Measurements from ENCODE around the gene ADARB1.

The ADARB1 gene

DNA sequence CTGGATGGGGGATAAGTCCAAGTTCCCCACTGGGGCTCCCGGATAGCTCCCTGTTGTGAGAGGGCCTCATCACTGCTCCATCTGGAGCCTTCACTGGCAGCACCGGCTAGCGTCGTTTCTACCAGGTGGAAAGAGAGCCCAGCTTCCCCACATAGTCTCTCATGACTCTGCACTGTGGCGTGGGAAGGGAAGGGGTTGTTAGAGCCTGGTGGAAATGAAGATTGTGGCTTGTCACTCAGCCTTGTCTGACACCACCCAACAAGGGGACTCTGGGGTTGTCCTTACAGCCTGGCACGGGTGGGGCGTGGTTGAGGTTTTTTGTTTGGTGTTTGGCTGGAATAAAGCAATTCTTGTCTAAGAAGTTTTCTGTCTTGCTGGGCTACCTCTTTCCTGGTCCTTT lies 94.6 kb downstream of the ADARB1 start:
- TF ChIP-seq FOXA1 (IDR thresholded peaks at IDR 0.05) (no peak), BHLHE40 (IDR thresholded peaks at IDR 0.05; ENCODE audit: borderline replicate concordance) (no peak), NFRKB (IDR thresholded peaks at IDR 0.05) (no peak), L3MBTL2 (conservative IDR thresholded peaks at IDR 0.05) (no peak), ZNF384 (IDR thresholded peaks at IDR 0.05) (no peak), SUZ12 (IDR thresholded peaks at IDR 0.05) (no peak)
- TF ChIP-seq, protein P1, sequence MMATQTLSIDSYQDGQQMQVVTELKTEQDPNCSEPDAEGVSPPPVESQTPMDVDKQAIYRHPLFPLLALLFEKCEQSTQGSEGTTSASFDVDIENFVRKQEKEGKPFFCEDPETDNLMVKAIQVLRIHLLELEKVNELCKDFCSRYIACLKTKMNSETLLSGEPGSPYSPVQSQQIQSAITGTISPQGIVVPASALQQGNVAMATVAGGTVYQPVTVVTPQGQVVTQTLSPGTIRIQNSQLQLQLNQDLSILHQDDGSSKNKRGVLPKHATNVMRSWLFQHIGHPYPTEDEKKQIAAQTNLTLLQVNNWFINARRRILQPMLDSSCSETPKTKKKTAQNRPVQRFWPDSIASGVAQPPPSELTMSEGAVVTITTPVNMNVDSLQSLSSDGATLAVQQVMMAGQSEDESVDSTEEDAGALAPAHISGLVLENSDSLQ (IDR thresholded peaks at IDR 0.05), result no peak
- ChIA-PET POLR2A (no interaction called here), CTCF (interaction anchor here (0.9 to 1.2 kb wide), 3 partner anchors 31 to 238 kb away, joined by 3 to 6 read pairs (median 3); no protein-coding TSS in a partner anchor)
- no peak for DNase-seq (ENCODE audit: extremely low spot score)

DNA sequence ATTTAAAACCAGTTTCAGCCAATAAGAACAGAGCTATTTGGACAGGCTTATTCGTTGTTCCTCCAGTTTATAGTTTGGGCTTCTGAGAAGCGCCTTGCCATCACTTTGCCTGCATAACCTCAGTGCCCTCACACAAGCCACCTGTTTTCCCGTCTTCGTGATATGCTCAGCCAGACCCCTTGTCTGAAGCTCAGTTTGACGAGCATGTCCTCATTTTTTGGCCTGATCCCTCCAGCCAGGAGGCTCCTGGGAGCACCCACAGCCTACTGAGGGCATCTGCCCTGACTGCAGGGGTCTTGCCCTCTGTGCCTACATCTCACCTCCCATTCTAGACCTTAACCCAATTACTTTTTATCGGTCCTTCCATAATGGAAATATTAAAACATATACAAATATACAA lies 95.3 kb downstream of the ADARB1 start:
- DNase-seq (ENCODE audit: extremely low spot score), result no peak
- ChIA-PET POLR2A (no interaction called here), CTCF (interaction anchor here (1.2 kb wide), 1 partner anchor 31 kb away, joined by 6 read pairs; no protein-coding TSS in a partner anchor)
- TF ChIP-seq FOXK2 (IDR thresholded peaks at IDR 0.05) (no peak), L3MBTL2 (conservative IDR thresholded peaks at IDR 0.05) (no peak), SP1 (IDR thresholded peaks at IDR 0.05) (no peak)

DNA sequence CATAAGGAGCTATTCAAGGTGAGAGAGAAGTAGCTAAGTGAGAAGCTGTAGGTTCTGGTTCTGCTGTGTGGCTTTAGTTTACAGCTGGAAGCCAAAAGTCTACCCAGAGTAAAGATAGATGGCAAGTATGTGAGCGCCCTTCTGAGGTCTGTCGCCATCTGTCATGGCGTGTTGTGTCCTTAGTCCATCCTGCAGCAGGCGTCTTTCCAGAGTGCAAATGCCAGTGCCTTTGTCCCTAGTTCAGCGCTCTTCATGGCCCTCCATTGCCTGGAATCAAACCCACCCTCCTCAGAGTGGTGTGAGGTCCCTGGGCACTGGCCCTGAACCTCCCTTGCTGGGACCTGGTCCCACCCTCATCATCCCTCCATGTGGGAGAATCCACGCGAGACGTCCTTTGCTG lies 96.6 kb downstream of the ADARB1 start:
- CTCF ChIA-PET, result no interaction called here
- DNase-seq (ENCODE audit: extremely low spot score), result no peak
- TF ChIP-seq SP1 (IDR thresholded peaks at IDR 0.05), result no peak
- no peak for TF ChIP-seq NFRKB (IDR thresholded peaks at IDR 0.05)
- TF ChIP-seq HDGF (IDR thresholded peaks at IDR 0.05; ENCODE audit: borderline replicate concordance), result no peak
- no peak for TF ChIP-seq L3MBTL2 (conservative IDR thresholded peaks at IDR 0.05)
- no peak for TF ChIP-seq BHLHE40 (IDR thresholded peaks at IDR 0.05; ENCODE audit: borderline replicate concordance)
- no peak for TF ChIP-seq TARDBP (IDR thresholded peaks at IDR 0.05)
- TF ChIP-seq FOXM1 (IDR thresholded peaks at IDR 0.05; ENCODE audit: borderline replicate concordance), result no peak
- TF ChIP-seq ELF4 (IDR thresholded peaks at IDR 0.05), result no peak
- TF ChIP-seq ZNF384 (IDR thresholded peaks at IDR 0.05), result no peak
- no peak for TF ChIP-seq FOXA1 (IDR thresholded peaks at IDR 0.05)
- TF ChIP-seq, protein P1 (IDR thresholded peaks at IDR 0.05), result no peak
- no peak for TF ChIP-seq FOXK2 (IDR thresholded peaks at IDR 0.05)
- TF ChIP-seq ARNT (IDR thresholded peaks at IDR 0.05), result no peak
- TF ChIP-seq SUZ12 (IDR thresholded peaks at IDR 0.05), result no peak
- POLR2A ChIA-PET, result no interaction called here

DNA sequence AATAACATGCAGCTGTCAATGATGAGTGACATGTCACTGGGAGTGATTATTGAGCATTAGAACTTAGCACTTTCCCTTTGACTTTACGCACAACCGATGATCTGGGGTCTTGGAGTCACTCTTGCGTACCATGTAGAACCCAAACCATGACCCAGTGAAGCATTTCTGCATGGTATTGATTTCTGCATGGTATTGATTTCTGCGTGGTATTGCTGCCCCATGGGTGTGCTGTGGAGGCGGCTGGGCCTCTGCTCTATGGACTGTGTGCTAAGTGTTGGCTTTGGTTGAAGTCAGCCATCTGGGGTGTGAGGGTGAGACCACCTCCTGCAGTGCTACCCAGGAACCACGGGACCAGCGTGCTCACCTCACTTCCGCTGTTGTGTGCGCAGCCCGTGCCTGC lies 98.0 kb downstream of the ADARB1 start:
- POLR2A ChIA-PET, result no interaction called here
- no peak for DNase-seq (ENCODE audit: extremely low spot score)
- no peak for TF ChIP-seq LEF1 (IDR thresholded peaks at IDR 0.05; ENCODE audit: borderline replicate concordance)
- TF ChIP-seq SUZ12 (IDR thresholded peaks at IDR 0.05), result no peak
- TF ChIP-seq BHLHE40 (IDR thresholded peaks at IDR 0.05; ENCODE audit: borderline replicate concordance), result no peak
- TF ChIP-seq L3MBTL2 (conservative IDR thresholded peaks at IDR 0.05), result no peak
- no peak for TF ChIP-seq FOXM1 (IDR thresholded peaks at IDR 0.05; ENCODE audit: borderline replicate concordance)
- CTCF ChIA-PET, result no interaction called here

DNA sequence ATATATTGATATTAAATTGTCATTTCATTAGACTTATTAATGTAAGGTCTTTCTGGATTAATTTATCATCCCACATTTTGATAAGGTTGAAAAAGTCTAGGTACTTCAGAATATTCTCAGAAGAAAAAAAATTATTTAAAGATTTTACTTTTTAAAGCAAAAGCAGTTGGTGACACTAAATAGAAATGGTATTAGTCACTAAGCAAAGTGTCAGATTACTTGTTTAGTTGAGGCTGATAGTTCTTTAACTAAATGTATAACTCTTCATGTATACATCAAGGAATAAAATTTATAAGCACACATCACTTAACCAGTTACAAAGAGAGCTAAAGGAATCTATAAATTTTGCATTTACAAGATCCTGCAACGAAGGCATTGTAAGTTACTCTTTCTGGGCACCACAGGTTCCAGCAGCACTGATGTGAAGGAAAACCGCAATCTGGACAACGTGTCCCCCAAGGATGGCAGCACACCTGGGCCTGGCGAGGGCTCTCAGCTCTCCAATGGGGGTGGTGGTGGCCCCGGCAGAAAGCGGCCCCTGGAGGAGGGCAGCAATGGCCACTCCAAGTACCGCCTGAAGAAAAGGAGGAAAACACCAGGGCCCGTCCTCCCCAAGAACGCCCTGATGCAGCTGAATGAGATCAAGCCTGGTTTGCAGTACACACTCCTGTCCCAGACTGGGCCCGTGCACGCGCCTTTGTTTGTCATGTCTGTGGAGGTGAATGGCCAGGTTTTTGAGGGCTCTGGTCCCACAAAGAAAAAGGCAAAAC lies 101.1 kb downstream of the ADARB1 start:
- DNase-seq (ENCODE audit: extremely low spot score), result no peak
- ChIA-PET CTCF (no interaction called here), POLR2A (no interaction called here)
- no peak for TF ChIP-seq SUZ12 (IDR thresholded peaks at IDR 0.05)
- TF ChIP-seq HDGF (IDR thresholded peaks at IDR 0.05; ENCODE audit: borderline replicate concordance), result no peak

DNA sequence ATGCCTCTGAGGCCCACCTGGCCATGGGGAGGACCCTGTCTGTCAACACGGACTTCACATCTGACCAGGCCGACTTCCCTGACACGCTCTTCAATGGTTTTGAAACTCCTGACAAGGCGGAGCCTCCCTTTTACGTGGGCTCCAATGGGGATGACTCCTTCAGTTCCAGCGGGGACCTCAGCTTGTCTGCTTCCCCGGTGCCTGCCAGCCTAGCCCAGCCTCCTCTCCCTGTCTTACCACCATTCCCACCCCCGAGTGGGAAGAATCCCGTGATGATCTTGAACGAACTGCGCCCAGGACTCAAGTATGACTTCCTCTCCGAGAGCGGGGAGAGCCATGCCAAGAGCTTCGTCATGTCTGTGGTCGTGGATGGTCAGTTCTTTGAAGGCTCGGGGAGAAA lies 101.8 kb downstream of the ADARB1 start:
- ChIA-PET POLR2A (no interaction called here), CTCF (no interaction called here)
- TF ChIP-seq ARNT (IDR thresholded peaks at IDR 0.05) (no peak), LEF1 (IDR thresholded peaks at IDR 0.05; ENCODE audit: borderline replicate concordance) (no peak), ZNF384 (IDR thresholded peaks at IDR 0.05) (no peak), CTBP1 (IDR thresholded peaks at IDR 0.05; ENCODE audit: borderline replicate concordance) (no peak), HDGF (IDR thresholded peaks at IDR 0.05; ENCODE audit: borderline replicate concordance) (no peak), FOXA1 (IDR thresholded peaks at IDR 0.05) (no peak), FOXK2 (IDR thresholded peaks at IDR 0.05) (no peak)
- no peak for DNase-seq (ENCODE audit: extremely low spot score)

DNA sequence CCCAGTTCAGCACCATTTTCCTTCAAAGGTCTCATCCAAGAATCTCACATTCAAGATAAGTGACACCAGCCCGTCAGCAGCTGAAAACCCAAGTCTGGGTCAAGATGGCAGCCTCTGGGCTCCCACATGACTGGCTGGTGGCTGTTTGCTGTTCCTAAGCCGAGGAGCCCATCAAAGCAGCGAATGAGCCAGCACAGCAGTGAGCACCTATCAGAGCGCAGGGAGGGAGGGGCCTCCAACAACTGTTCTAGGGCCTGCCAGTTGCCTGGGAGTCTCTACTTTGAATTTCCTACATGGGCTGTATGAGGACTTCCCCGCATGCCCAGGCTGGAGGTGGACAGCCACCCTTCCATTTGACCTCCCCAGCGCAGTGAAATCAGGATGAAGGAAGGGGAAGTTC lies 102.7 kb downstream of the ADARB1 start:
- CTCF ChIA-PET, result no interaction called here
- POLR2A ChIA-PET, result no interaction called here
- DNase-seq (ENCODE audit: extremely low spot score), result no peak
- TF ChIP-seq, protein P1 (IDR thresholded peaks at IDR 0.05), result no peak
- no peak for TF ChIP-seq BHLHE40 (IDR thresholded peaks at IDR 0.05; ENCODE audit: borderline replicate concordance)
- TF ChIP-seq ELF4 (IDR thresholded peaks at IDR 0.05), result no peak
- TF ChIP-seq NFRKB (IDR thresholded peaks at IDR 0.05), result no peak
- no peak for TF ChIP-seq HDGF (IDR thresholded peaks at IDR 0.05; ENCODE audit: borderline replicate concordance)
- no peak for TF ChIP-seq FOXA1 (IDR thresholded peaks at IDR 0.05)
- no peak for TF ChIP-seq SP1 (IDR thresholded peaks at IDR 0.05)
- TF ChIP-seq ZNF384 (IDR thresholded peaks at IDR 0.05), result no peak
- TF ChIP-seq FOXK2 (IDR thresholded peaks at IDR 0.05), result no peak
- TF ChIP-seq TARDBP (IDR thresholded peaks at IDR 0.05), result no peak
- TF ChIP-seq SUZ12 (IDR thresholded peaks at IDR 0.05), result no peak
- TF ChIP-seq L3MBTL2 (conservative IDR thresholded peaks at IDR 0.05), result no peak
- TF ChIP-seq ARNT (IDR thresholded peaks at IDR 0.05), result no peak
- no peak for TF ChIP-seq LEF1 (IDR thresholded peaks at IDR 0.05; ENCODE audit: borderline replicate concordance)
- no peak for TF ChIP-seq FOXM1 (IDR thresholded peaks at IDR 0.05; ENCODE audit: borderline replicate concordance)
- no peak for TF ChIP-seq CTBP1 (IDR thresholded peaks at IDR 0.05; ENCODE audit: borderline replicate concordance)

Measured in HEK293T (cell line).